HG03196 (cell line): ENCODE results near the gene PAFAH1B2.
"Not testable (repeated sequence)": the region's sequence is repeated elsewhere in the genome, so short reads cannot be mapped to it uniquely, and the experiment has no call there.

Source experiments
- ATAC-seq: cut with Tn5 transposase; IDR thresholded peaks from one replicate; pipeline ENCODE4 v1.9.1; 2021; ENCODE audit not compliant: unreplicated experiment

PAFAH1B2 gene

DNA sequence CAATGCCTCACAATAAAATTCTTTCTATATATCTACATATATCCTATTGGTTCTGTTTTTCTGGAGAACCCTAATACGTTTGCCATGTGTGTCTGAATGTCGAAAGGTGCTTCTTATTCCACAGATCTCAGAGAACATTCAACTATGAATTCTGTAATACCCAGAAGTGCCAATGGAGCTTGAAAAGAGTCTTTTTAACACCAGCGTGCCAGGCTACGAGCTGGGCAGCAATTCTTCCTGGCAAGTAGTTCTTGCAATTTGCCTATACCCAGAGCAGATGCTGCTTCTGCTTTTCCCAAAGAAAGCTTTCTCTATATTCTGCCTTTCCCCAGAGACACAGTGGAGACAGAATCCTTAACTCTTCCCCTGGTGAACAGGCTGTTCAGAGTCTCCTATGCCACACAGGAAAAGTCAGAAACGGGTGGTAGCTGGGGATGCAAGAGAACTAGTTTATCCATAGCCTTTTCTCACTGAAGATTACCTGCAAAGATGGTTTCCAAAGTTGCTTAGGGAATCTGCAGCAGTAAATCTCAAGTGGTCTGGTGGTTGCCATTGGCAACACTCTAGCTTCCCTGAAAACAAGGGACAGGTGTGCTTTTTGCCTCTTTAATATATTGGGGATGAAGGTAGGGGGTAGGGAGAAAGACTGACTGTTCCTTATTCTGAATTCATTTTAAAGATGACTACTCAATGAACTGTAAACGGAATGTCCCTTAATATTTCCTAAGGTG lies 16.8 kb upstream of the PAFAH1B2 start:
- ATAC-seq, result no peak

DNA sequence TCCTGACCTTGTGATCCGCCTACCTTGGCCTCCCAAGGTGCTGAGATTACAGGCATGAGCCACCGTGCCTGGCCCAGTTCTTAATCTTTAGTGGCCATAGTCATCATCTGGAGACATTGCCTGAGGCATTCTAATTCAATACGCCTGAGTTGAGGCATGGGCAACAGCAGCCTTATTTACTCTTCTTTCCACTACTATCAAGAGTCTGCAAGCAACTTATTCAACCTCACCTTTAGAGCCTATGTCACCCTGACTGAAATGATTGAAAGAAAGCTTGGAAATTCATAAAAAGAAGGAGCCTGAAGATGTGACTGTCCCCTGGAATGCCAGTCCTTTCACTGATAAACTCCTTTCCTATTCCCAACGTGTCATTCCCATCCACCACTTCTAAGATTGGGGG lies 15.8 kb upstream of the PAFAH1B2 start:
- no peak for ATAC-seq

DNA sequence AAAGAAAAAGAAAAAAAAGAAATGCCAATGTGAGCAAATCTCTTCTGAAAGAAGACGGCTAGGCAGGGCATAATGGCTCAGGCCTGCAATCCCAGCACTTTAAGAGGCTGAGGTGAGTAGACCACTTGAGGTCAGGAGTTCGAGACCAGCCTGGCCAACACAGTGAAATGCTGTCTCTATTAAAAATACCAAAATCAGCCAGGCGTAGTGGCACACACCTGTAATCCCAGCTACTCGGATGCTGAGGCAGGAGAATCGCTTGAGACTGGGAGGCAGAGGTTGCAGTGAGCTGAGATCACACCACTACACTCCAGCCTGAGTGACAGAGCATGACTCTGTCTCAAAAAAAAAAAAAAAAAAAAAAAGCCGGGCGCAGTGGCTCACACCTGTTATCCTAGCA lies 13.7 kb upstream of the PAFAH1B2 start:
- not testable (repeated sequence) for ATAC-seq

DNA sequence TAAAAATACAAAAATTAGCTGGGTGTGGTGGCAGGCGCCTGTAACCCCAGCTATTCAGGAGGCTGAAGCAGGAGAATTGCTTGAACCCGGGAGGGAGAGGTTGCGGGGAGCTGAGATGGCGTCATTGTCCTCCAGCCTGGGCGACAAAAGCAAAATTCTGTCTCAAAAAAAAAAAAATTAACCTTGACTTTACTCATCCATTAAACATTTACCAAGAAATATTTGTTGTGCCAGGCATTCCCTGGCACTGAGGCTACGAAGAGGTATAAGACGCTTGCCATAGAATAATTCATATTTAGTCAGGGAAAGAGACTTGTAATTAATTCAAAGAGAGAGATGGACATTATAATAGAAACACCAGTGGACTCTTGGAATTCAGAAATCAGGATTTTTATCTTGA lies 13.2 kb upstream of the PAFAH1B2 start:
- ATAC-seq, result no peak

DNA sequence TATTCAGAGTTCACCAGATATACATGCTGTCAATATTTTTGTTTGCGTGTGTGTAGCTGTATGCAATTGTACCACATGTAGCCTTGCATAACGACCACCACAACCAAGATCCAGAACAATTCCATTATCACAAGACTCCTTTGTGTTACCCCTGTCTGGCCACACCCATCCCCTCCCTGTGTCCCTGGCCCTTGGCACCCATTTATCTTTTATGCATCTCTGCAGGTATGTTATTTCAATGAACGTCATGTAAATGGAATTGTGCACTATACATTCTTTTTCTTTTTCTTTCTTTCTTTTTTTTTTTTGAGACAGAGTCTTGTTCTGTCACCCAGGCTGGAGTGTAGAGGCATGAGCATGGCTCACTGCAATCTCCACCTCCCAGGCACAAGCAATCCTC lies 9.7 kb upstream of the PAFAH1B2 start:
- ATAC-seq, result no peak

DNA sequence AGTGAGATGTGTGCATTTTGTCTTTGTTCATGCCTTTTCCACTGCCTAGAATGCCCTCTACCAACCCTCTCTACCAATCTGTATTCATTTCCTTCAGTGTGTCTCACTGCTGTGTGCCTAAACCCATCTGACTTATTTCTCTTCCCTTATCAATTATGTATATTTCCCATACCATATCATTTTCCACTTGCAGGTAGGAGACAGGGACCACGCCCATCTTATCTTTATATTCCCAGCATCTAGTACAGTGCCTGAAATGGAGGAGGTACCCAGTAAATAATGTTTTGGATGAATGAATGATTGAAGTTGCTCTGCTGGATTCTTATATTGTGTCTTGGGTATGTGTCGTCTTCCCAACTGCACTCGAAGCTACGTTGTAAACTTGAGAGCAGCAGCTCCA lies 9.1 kb upstream of the PAFAH1B2 start:
- ATAC-seq, result not testable (repeated sequence)

DNA sequence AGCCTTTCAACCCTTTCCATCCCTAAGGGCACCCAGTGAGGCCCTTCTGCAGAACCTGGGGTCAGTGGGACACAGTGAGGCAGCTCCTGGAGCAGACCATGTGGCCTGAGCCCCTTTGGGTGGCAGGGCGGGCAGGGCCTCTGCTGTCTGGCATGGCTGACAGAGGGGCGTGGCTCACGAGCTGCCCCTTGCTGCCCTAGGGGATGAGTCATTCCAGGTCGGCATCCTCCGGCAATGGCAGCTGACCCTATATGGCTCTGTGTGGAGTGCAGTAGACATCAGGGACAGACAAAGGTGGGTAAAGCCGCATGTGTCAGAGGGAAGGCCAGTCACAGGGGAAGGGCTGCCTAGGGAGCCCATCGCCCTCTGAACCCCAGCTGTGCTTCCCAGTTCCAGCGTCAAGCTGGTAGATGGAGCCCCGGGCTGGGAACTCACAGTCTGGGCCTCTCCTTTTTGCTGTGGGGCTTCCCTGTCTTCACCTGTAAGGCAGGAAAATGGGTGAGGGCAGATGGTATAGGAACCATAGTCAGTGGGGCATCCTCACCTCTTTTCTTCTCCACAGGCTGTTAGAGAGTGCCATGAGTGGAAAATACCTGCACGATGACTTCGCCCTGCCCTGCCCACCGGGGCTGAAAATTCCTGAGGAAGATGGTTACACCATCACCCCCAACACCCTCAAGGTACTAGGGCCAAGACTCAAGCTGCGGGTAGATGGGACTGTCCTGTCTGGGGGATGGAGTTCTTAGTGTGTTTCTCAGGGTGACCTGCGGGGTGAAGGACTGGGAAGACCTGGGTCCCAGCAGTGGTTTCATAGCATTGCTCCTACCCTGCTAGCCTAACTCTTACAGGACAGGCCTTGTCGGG lies 6.6 kb upstream of the PAFAH1B2 start:
- ATAC-seq, result not testable (repeated sequence)

DNA sequence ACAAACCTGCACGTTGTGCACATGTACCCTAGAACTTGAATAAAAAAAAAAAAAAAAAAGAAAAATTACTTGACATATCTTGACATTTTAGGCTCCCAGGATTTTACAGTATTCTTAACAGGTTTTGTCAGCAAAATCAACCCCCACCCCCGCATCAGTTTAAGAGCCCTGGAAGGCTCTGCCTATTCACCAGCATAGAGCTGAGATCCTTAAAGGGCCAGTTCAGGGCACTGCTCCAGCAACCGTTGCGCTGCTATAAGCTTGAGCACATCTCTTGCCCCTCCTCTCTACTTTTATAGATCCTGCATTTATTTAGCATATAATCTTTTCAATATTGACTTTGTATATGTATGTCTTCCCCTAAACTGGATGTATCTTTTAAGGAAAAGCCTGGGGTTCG lies 697 bp upstream of the PAFAH1B2 start:
- ATAC-seq, result no peak

DNA sequence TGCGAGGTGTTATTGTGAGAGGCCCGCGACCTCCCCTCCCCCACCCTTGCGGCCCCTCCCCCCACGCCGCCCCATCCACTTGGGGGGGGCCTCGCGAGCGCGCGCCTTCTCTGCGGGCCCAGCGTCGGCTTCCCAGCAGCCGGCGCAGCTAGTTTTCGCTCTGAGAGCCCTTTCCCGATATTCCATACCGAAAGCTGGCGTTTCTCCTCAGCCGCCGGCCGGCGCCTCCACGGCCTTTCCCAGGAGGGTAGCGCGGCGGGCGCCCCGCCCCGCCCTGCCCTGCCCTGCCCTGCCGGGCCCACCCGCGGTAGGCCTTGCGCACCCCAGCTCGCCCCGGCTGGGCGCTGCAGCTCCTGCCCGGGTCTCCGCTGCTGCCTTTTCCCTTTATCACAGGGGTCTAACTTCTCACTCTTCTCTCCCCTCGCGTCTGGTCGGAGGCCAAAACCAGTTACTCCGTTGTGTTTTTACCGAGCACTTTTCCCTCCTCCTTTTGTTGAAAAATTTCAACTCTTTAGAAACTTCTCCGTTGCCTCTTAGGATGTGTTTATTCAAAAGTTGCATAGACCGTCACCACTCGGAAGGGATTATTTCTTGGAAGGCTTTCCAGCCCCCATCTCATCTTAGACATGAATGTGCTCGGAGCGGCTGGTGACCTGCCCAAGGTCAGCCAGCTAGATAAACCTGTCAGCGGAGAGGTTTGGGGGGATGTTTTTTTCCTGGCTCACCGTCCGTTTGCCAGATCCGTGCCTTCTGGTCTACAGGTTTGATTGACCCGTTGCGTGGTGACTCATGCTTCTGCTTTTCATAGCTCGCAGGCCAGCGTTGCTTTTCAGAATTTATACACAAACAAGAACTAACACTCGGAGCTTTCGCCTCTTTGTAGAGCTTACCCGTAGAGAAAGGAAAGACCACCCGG lies 648 bp downstream of the PAFAH1B2 start:
- ATAC-seq, result peak; percentile 40

DNA sequence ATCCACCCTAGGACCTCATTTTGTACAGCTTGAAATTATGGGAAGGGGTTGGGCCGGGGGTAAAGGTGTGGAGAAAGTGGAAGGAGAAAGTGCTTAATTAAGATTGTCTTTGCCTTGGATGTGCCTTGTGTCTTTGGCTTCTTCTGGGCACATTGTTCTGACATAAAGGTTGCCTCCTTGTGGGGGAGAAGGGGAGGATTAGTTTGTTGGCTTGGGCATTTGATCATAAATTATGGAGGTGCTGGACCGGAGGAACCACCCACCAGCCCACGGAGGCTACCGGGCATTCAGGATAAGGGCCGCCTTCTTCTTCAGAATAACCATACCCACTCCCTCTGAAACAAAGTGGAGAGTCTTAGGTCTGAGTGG lies 1.3 kb downstream of the PAFAH1B2 start:
- no peak for ATAC-seq

DNA sequence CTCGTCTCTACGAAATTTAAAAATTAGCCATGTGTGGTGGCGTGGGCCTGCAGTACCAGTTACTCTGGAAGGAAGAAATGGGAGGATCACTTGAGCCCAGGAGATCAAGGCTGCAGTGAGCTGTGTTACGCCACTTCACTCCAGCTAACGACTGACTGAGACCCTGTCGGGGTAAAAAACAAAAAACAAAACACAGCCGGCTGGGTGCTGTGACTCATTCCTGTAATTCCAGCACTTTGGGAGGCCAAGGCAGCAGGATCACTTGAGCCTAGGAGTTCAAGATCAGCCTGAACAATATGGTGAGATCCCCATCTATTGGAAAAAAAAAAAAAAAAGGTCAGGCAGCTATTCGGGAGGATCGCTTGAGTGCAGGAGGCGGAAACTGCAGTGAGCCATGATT lies 2.4 kb downstream of the PAFAH1B2 start:
- ATAC-seq, result no peak

DNA sequence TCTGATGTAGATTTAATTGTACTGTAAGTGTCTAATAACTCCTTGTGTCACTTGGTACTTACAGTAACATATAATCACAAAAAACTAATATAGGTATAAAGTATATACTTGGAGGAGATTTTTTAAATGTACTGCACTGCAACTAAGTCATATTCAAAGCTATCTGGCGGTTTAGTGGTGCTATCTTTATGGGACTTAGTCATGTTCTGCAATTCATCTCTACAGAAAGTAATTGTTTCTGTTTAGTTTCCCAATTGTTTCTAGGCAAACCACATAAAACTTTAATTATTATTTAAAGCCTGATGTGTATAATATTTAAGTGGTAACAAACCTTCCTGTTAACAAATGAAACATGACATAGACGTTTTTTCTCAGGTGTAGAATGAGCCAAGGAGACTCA lies 8.0 kb downstream of the PAFAH1B2 start:
- no peak for ATAC-seq

DNA sequence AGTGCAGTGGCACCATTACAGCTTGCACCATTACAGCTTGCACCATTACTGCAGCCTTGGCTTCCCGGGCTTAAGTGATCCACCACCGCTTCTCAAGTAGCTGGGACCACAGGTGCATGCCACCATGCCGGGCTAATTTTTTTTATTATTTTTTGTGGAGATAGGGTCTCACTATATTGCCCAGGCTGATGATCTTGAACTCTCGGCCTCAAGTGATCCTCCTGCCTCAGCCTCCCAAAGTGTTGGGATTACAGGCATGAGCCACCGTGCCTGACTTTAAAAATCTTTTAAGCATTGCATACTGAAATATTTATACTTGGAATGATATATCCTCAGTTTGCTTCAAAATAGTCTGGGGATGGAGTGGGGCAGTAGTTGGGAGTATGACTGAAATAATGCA lies 10.4 kb downstream of the PAFAH1B2 start:
- no peak for ATAC-seq

DNA sequence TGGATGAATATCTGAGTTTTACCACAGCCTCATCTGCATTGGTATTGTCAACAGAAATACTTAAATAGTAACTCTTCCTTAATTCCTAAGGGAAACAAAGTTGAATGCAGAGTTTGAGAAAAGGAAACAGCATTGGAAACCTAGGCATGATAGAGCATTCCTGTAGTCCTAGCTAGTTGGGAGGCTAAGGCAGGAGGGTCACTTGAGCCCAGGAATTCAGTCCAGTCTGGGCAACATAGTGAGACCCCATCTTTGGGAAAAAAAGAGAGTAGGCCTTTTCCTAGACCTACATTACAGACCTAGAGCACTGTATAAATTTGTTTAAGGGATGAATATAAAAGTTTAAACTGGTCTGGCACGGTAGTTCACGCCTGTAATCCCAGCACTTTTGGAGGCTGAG lies 13.4 kb downstream of the PAFAH1B2 start:
- ATAC-seq, result no peak

DNA sequence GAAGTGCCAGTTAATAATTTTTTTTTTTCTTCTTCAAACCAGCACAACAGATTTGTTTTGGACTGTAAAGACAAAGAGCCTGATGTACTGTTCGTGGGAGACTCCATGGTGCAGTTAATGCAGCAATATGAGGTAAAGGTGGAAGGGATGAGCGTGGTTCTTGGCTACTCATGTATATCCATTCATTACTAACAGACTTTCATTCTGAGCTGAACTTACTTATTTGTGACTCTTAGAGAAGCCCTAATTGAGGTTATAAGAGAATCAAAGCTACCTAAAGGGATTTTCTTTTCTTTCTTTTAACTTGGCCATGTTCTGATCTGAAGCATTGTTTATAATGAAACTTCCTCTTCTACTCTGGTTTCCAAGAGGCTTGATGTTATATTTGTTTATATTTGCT lies 15.8 kb downstream of the PAFAH1B2 start:
- ATAC-seq, result no peak

DNA sequence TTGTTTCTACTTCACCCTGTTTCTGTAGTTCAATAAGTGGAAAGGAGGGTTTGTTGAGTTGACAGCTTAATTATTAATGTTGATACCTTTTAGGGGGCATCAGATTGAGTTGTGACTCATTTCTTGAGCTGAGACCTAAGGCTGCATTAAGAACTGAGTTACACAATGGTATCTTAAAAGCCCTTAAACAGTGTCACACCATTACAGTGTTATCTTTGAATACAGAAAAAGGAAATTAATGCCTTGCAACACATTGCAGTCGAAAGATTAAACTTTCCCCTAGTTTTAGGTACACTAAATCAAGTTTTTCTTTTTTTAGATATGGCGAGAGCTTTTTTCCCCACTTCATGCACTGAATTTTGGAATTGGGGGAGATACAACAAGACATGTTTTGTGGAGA lies 16.7 kb downstream of the PAFAH1B2 start:
- no peak for ATAC-seq

DNA sequence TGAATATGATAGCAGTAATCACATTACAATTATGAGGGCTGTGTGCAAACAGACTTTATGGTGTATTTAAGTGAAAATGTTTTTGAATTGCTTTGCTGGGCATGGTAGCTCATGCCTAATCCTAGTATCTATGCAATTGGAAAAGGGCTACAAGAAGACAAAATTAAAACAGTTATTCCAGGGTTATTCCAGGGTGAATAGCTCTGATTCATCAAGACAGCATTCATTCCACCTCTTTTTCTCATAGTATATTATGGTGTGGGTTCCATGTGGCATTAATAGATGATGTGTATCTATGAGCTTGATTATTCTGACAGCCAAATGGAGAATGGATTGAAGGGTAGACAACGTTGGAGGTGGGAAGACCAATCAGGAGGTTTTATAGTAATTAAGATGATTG lies 22.4 kb downstream of the PAFAH1B2 start:
- no peak for ATAC-seq

DNA sequence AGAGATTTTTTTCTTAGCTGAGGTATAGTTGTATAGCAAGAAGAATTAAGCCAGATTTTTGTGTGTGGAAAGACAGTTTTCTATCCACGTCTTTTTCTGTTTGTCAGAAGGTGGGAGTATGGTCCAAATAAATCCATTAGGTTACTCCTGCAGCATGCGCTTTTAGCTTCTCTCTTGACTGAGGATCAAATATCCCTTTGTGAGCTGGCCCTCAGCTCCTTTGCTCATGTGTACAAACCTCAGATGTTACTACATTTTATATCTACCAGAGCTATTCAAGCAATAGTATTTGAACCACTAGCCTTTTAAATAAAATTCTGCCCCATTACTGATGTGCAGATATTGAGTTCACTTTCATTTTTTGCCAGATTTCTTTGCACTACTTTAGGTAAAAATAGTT lies 25.6 kb downstream of the PAFAH1B2 start:
- ATAC-seq, result no peak

DNA sequence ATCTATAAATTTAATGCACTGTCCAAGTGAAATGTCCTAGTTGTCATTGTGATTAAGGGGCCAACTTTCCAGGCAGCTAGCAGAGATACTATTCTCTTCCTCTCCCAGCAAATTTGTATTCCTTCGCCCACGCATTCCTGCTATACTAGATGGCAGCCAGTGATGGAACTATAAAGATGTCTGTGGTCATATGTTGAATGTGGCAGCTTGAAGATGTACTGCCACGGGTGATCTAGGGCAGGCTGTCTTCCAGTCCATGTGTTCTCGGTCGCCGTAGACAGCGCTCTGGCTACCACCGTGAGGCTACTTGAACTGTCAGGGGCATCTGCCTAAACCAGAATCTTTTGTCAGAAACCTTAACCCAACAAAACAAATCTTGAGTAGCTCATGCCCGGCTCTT lies 26.1 kb downstream of the PAFAH1B2 start:
- ATAC-seq, result no peak

DNA sequence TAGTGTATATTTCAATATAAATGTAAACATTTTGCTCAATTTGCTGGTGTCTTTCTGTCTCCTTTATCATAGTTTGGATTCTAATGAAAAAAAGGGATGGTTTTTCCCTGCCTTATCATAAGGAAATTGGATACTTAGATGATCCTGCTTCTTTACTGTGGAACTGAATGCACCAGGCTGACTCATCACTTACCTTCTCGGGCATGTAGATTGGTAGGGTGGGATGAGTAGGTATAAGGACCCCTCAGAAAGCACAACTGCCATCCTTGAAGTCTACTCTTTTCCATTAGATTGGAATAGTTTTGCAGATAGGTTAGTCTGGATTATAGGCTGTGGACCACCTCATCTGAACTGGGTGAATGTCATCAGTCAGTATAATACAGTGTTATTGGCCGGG lies 26.9 kb downstream of the PAFAH1B2 start:
- ATAC-seq, result no peak

DNA sequence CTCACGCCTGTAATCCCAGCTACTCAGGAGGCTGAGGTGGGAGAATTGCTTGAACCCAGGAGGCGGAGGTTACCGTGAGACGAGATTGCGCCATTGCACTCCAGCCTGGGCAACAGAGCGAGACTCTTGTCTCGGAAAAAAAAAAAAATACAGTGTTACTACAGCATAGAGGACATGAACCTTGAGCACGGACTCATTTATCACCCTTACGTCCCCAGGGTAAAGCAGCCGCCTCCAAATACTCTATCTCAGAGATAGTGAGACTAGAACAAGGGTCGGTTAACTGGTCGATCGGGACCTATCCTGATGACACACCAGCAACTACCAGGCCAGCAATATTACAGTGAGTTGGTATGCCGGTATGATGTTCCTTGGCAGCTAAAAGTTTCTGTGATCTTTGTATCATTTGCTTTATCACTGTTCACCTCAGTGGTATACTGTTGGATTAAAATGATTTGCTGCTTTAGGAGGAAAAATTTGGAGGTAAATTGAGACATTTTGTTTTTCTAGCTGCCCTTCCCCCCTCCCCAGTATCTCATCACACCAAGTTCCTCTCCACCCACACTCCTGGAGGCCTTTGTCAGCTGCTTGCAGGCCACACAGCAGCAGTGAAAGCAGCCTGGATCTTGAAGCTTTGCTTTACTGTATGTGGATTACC lies 27.4 kb downstream of the PAFAH1B2 start:
- no peak for ATAC-seq
